Ascending aorta (tissue), 2 donors: ENCODE data around the gene AGBL3. TPM values are rescaled to one million over a fixed set of nuclear protein-coding genes. Genes with fewer than 3 reads are reported as not detected.
A peak's percentile ranks its signal among the peaks of the same experiment; 100 is the strongest.

Experiments
- DNase-seq, 2 donors: peaks; one replicate each; pipeline ENCODE4 v3.0.0-alpha.2; 2019; ENCODE audit warnings: low spot score in 2 of 2
- H3K27ac ChIP-seq, 2 donors: fragments of 200-600 bp; sonication (generic); one replicate each; pipeline ENCODE4 v1.5.1; 2016 to 2017; ENCODE audit warnings: mild to moderate bottlenecking in 1 of 2
- H3K27me3 ChIP-seq: fragments of 200-600 bp; sonication (generic); one replicate; pipeline ENCODE4 v1.5.1; 2017
- H3K36me3 ChIP-seq, 2 donors: fragments of 200-600 bp; sonication (generic); one replicate each; pipeline ENCODE4 v1.5.1; 2016
- H3K4me1 ChIP-seq, 2 donors: fragments of 200-600 bp; sonication (generic); one replicate each; pipeline ENCODE4 v1.5.1; 2016 to 2017; ENCODE audit warnings: mild to moderate bottlenecking in 1 of 2
- H3K4me3 ChIP-seq, 2 donors: fragments of 200-600 bp; sonication (generic); one replicate each; pipeline ENCODE4 v1.5.1; 2016 to 2017; ENCODE audit warnings: mild to moderate bottlenecking in 1 of 2
- H3K9me3 ChIP-seq, 2 donors: fragments of 200-600 bp; sonication (generic); one replicate each; pipeline ENCODE4 v1.5.1; 2016
- CTCF ChIP-seq, 3 experiments: fragments of 200-600 bp in 2 of 3; fragments of 450-650 bp in 1 of 3; sonication (generic) in 2 of 3; IDR thresholded peaks; one replicate each; pipeline ENCODE4 v1.5.1; 2016 to 2019; ENCODE audit warnings: antibody characterized with exemption in 3 of 3, mild to moderate bottlenecking in 1 of 3, moderate library complexity in 1 of 3
- intact Hi-C: fragments of 100-400 bp; cut with DNase I; formaldehyde crosslinking; loops from one replicate; pipeline ENCODE4 v1.15.1; 2023
- total RNA-seq: library from RNA; depleted of rRNA; stranded (reverse); fragments of >200 nt; gene quantifications from one replicate; pipeline ENCODE4 v1.1.0, GENCODE V29; 2016

Gene AGBL3
- 2.8 TPM for total RNA-seq

GRCh38 chr7:134986363-134987251 is at the start of gene AGBL3:
Gene AGBL3 (plus strand): TSS chr7:134986508. CDS start chr7:134987934, 1,426 bp downstream.
- H3K27ac ChIP-seq: peak within 1 kb of the TSS; percentile 86 to 87
- TF ChIP-seq CTCF (IDR thresholded peaks at IDR 0.05): peak; percentile 51 to 74 (median 67)
- intact Hi-C loops: loop anchor here (1.0 to 5.0 kb wide), 5 partner anchors 161 to 771 kb away; partner anchors contain the start of genes CYREN and TMEM140
- peaks cover 0 to 5% of the 10 kb centered on the region in 2 donors for H3K36me3 ChIP-seq
- H3K4me3 ChIP-seq: peak within 1 kb of the TSS; percentile 72 to 73
- peaks cover 0 to 3% of the 10 kb centered on the region in 2 donors for H3K9me3 ChIP-seq
- peak; percentile 89 to 99 for DNase-seq
- H3K27me3 ChIP-seq: no peaks in the 10 kb centered on the region
- H3K4me1 ChIP-seq: peaks cover 0 to 18% of the 10 kb centered on the region in 2 donors

GRCh38 chr7:134936893-134937510 is 49.3 kb upstream of the AGBL3 start:
- peak overlapping the region; percentile 63 to 74 for H3K27ac ChIP-seq
- no peaks in the 10 kb centered on the region for H3K27me3 ChIP-seq
- H3K4me3 ChIP-seq: no peak overlapping the region
- peaks cover 24 to 58% of the 10 kb centered on the region in 2 donors for H3K4me1 ChIP-seq
- intact Hi-C loops: loop anchor here (2.0 kb wide), 1 partner anchor 244 kb away; no protein-coding TSS in a partner anchor
- no peak for DNase-seq
- peaks cover 40 to 47% of the 10 kb centered on the region in 2 donors for H3K36me3 ChIP-seq
- H3K9me3 ChIP-seq: no peaks in the 10 kb centered on the region
- TF ChIP-seq CTCF (IDR thresholded peaks at IDR 0.05): no peak

GRCh38 chr7:134938141-134938540 is 48.2 kb upstream of the AGBL3 start:
- no peak overlapping the region for H3K4me3 ChIP-seq
- peaks cover 17 to 48% of the 10 kb centered on the region in 2 donors for H3K4me1 ChIP-seq
- no peak for DNase-seq
- no peaks in the 10 kb centered on the region for H3K27me3 ChIP-seq
- peak overlapping the region; percentile 63 to 74 for H3K27ac ChIP-seq
- intact Hi-C loops: no loop called here
- TF ChIP-seq CTCF (IDR thresholded peaks at IDR 0.05): no peak
- no peaks in the 10 kb centered on the region for H3K9me3 ChIP-seq
- H3K36me3 ChIP-seq: peaks cover 43 to 54% of the 10 kb centered on the region in 2 donors

- H3K4me1 ChIP-seq: peaks cover 13 to 38% of the 10 kb centered on the region in 2 donors
- H3K4me3 ChIP-seq: no peak overlapping the region
- no peaks in the 10 kb centered on the region for H3K9me3 ChIP-seq
- no peak for DNase-seq
- intact Hi-C loops: no loop called here
- H3K27me3 ChIP-seq: no peaks in the 10 kb centered on the region
- peaks cover 43 to 54% of the 10 kb centered on the region in 2 donors for H3K36me3 ChIP-seq
- no peak for TF ChIP-seq CTCF (IDR thresholded peaks at IDR 0.05)
- peak overlapping the region in 1 of 2 donors; percentile 74 for H3K27ac ChIP-seq
These were observed 47.2 kb upstream of the AGBL3 start for GRCh38 chr7:134939136-134939535.

- TF ChIP-seq CTCF (IDR thresholded peaks at IDR 0.05): no peak
- Histone ChIP-seq H3K4me3 (no peak overlapping the region), H3K9me3 (no peaks in the 10 kb centered on the region), H3K27ac (peak overlapping the region; percentile 59 to 69), H3K36me3 (peaks cover 43 to 51% of the 10 kb centered on the region in 2 donors), H3K27me3 (no peaks in the 10 kb centered on the region), H3K4me1 (peaks cover 13 to 31% of the 10 kb centered on the region in 2 donors)
- no peak for DNase-seq
- intact Hi-C loops: no loop called here
These were observed 45.6 kb upstream of the AGBL3 start for GRCh38 chr7:134940729-134941128.
